ENCODE data around the gene METTL17.

DNA sequence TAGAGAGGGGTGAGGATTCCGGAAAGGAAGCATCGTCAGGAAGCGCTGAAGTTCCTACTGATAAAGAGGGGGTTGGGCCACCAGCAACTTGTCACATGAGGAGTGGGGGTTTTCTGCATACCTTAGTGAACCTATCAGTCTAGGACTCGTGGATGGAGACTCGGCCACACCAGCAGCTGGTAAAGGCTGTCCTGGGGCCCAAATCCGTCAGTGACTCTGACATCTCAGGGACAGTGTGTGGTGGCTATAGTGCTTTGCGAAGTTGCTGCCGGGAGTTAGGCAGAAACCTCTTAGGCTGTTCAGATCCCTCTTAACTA, 18.1 kb upstream of the METTL17 start:
- TF ChIP-seq, protein P1, sequence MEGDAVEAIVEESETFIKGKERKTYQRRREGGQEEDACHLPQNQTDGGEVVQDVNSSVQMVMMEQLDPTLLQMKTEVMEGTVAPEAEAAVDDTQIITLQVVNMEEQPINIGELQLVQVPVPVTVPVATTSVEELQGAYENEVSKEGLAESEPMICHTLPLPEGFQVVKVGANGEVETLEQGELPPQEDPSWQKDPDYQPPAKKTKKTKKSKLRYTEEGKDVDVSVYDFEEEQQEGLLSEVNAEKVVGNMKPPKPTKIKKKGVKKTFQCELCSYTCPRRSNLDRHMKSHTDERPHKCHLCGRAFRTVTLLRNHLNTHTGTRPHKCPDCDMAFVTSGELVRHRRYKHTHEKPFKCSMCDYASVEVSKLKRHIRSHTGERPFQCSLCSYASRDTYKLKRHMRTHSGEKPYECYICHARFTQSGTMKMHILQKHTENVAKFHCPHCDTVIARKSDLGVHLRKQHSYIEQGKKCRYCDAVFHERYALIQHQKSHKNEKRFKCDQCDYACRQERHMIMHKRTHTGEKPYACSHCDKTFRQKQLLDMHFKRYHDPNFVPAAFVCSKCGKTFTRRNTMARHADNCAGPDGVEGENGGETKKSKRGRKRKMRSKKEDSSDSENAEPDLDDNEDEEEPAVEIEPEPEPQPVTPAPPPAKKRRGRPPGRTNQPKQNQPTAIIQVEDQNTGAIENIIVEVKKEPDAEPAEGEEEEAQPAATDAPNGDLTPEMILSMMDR (IDR thresholded peaks at IDR 0.05) = no peak
- no peak for TF ChIP-seq POLR2A (IDR thresholded peaks at IDR 0.05)
